ENCODE measurements around the gene SPPL2A. TPM values are rescaled to one million over a fixed set of nuclear protein-coding genes. Genes with fewer than 3 reads are reported as not detected.

The SPPL2A gene
- total and polyA plus RNA-seq, 2 of the 13 experiments (the other 11 are each of a cell fraction or from before 2014, with no cell fraction given): 80.5 to 105 TPM

DNA sequence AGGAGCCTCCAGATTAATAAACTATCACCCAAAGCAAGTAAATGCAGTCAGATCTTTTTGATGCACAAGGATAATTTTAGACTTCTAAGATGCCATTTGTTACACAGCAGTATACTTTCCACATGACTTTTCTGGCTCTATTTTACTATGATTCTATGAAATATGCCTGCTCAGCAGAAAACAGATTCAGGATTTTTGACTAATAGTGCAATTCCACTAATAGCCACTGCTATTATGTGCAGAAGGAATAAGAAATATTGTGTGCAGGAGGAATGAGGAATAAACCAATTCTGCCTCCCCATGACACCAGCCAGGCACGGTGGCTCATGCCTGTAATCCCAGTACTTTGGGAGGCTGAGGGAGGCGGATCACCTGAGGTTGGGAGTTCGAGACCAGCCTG lies 11.5 kb upstream of the SPPL2A start:
- ATAC-seq (no peak), DNase-seq (ENCODE audit: low spot score) (no peak), FAIRE-seq (no peak)
- POLR2A ChIA-PET: no interaction called here
- Histone ChIP-seq H2AFZ (ENCODE audit: low read length) (no peak overlapping the region), H4K20me1 (ENCODE audit: insufficient read depth, low read length) (no peaks in the 10 kb centered on the region), H3K9ac (ENCODE audit: insufficient read depth, low read depth, low read length) (no peak overlapping the region), H3K4me1 (ENCODE audit: insufficient read depth, low read length) (peaks cover 9% of the 10 kb centered on the region; the same call in 1 of the 2 replicates), H3K36me3 (replicated peaks in 1 of 2; ENCODE audit: control insufficient read depth in 1 of 2, insufficient read depth in 2 of 2, low read length in 2 of 2) (no peaks in the 10 kb centered on the region), H3K4me2 (ENCODE audit: low read depth, low read length) (no peak overlapping the region), H3K27ac (ENCODE audit: extremely low read length, insufficient read depth, low read length) (no peak overlapping the region), H3K4me3 (replicated peaks in 1 of 3; ENCODE audit: insufficient read depth in 1 of 3, low read depth in 2 of 3, low read length in 3 of 3) (no peak overlapping the region), H3K27me3 (ENCODE audit: control insufficient read depth in 1 of 2, insufficient read depth in 2 of 2, low read length in 2 of 2) (no peaks in the 10 kb centered on the region), H3K79me2 (ENCODE audit: insufficient read depth, low read length) (no peaks in the 10 kb centered on the region), H3K9me3 (ENCODE audit: low read length) (no peaks in the 10 kb centered on the region)
- in situ Hi-C loops (cut with HindIII; ENCODE audit: extremely low pct_ligation_motif_present, low pct_unique_long_range_greater_than_20kb): no loop called here
- CTCF ChIA-PET (ENCODE audit: low intra/inter-chr PET ratio, low total read pairs): no interaction called here
- intact Hi-C loops (cut with micrococcal nuclease; ENCODE audit: unreplicated experiment): no loop called here
- WGBS (ENCODE audit: low lambda C conversion rate): 90% methylated on average over 2 of the region's 3 CpGs
- no TSS peak for BruUV-seq (replicated peaks)
- no peak for TF ChIP-seq NRL (CRISPR knock-in tag; IDR thresholded peaks at IDR 0.05; ENCODE audit: borderline replicate concordance)
- no peak for TF ChIP-seq ZBTB21 (CRISPR knock-in tag; IDR thresholded peaks at IDR 0.05)
- no peak for TF ChIP-seq ZNF530 (CRISPR knock-in tag; IDR thresholded peaks at IDR 0.05; ENCODE audit: low read depth)
- TF ChIP-seq MAFG (CRISPR knock-in tag; IDR thresholded peaks at IDR 0.05): 0 out of 2 replicates have a peak, but pooled peaks have one; percentile 27
- peak; percentile 99 to 100 for TF ChIP-seq MAFK (conservative IDR thresholded peaks at IDR 0.05 in 1 of 2, IDR thresholded peaks at IDR 0.05 in 1 of 2; ENCODE audit: low read length in 2 of 2)
- TF ChIP-seq MAFF (IDR thresholded peaks at IDR 0.05; ENCODE audit: low read depth, low read length): peak; percentile 99
- TF ChIP-seq ZBTB42 (CRISPR knock-in tag; IDR thresholded peaks at IDR 0.05): no peak
- no peak for TF ChIP-seq GABPB1 (CRISPR knock-in tag; IDR thresholded peaks at IDR 0.05)
- TF ChIP-seq MYPOP (CRISPR knock-in tag; IDR thresholded peaks at IDR 0.05): no peak
- TF ChIP-seq, protein P1, sequence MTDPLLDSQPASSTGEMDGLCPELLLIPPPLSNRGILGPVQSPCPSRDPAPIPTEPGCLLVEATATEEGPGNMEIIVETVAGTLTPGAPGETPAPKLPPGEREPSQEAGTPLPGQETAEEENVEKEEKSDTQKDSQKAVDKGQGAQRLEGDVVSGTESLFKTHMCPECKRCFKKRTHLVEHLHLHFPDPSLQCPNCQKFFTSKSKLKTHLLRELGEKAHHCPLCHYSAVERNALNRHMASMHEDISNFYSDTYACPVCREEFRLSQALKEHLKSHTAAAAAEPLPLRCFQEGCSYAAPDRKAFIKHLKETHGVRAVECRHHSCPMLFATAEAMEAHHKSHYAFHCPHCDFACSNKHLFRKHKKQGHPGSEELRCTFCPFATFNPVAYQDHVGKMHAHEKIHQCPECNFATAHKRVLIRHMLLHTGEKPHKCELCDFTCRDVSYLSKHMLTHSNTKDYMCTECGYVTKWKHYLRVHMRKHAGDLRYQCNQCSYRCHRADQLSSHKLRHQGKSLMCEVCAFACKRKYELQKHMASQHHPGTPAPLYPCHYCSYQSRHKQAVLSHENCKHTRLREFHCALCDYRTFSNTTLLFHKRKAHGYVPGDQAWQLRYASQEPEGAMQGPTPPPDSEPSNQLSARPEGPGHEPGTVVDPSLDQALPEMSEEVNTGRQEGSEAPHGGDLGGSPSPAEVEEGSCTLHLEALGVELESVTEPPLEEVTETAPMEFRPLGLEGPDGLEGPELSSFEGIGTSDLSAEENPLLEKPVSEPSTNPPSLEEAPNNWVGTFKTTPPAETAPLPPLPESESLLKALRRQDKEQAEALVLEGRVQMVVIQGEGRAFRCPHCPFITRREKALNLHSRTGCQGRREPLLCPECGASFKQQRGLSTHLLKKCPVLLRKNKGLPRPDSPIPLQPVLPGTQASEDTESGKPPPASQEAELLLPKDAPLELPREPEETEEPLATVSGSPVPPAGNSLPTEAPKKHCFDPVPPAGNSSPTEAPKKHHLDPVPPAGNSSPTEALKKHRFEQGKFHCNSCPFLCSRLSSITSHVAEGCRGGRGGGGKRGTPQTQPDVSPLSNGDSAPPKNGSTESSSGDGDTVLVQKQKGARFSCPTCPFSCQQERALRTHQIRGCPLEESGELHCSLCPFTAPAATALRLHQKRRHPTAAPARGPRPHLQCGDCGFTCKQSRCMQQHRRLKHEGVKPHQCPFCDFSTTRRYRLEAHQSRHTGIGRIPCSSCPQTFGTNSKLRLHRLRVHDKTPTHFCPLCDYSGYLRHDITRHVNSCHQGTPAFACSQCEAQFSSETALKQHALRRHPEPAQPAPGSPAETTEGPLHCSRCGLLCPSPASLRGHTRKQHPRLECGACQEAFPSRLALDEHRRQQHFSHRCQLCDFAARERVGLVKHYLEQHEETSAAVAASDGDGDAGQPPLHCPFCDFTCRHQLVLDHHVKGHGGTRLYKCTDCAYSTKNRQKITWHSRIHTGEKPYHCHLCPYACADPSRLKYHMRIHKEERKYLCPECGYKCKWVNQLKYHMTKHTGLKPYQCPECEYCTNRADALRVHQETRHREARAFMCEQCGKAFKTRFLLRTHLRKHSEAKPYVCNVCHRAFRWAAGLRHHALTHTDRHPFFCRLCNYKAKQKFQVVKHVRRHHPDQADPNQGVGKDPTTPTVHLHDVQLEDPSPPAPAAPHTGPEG (CRISPR knock-in tag; IDR thresholded peaks at IDR 0.05): no peak

Data from HepG2 (cell line).